Smooth muscle cell of the brain vasculature (primary cell): ENCODE data around the gene WNT5B.

ENCODE experiments used
- DNase-seq: peaks from one replicate; pipeline ENCODE4 v3.0.0-alpha.2; 2012; ENCODE audit warnings: low read depth, low spot score

Gene WNT5B

DNA sequence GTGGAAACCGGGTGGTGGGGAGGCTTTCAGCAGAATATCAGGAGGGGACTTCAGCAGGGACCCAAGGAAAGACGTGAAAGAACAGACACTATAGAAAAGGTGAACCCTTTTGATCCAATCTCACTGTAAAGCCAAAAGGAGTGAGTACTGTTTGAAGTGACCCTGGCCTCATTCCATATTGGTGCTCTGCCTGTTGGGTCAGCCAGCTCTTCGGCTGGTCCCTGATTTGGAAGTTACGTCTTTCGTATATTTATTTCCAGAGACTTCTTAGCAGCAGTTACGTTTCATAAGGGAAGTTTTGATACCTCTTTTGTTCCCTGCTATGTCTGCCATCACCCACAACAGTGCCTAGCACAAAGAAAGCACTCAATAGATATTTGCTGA, 21.9 kb downstream of the WNT5B start:
- DNase-seq = no peak

DNA sequence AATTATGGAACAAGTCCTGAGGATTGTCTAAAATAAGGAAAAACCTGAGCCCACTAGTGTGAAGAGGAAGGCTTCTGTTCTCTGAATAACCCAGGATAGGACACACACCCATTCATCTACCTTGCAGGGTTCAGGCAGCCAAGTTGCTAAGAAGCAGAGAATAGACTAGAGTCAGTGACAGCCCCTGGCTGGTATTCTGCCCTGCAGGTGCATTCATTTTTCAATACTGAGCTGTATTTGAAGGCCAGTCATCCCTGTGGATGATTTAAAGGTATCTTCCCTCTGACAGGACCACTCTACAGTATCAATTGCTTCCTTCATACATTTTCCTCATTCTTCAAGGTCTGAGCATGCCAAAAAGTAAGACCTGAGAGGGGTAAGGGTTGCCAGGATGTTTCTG, 22.9 kb downstream of the WNT5B start:
- no peak for DNase-seq

DNA sequence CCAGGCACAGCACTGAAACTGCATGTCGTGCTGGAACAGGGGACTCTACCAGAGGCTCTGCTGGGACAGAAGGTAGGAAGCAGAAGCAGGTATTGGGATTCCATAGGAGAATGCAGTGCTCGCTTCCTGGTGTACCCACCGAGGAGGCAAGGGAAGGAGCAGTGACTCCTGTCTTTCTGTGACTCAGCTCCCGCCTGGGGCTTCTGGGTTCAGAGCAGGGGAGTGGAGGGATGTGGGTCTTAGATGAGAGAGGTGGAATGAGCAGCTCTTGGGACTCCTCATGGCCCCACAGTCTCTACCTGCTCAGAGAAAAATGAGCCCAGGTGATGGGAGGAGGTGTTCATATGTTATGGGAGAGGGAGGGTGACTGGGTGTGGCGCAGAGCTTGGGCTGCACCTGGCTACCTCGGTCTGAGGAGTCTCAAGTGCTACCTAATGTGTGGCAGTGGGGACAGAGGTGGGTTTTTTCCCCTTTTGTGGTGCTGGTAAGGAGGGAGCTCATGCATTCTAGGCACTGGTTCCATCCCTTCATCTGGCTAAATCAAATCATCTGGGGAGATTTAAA, 26.3 kb downstream of the WNT5B start:
- DNase-seq = no peak

DNA sequence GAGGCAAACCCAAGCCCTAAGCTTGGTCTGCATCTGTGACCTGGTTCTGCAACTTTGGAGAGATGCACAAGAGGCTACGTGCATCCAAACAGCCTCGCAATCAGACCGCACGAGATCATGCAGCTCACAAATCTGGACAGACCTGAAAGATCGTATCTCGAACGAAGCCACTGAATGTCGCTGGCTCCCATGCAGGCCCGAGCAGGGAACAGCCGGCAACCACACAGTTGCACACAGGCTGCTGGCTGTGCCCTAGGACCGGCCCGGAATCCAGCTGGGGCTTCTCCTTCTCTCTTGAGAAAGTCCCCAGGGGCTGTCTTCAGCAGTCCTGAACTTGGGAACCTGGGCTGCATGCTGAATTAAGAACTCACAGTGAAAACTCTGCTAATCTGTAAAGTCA, 27.9 kb downstream of the WNT5B start:
- DNase-seq = no peak

DNA sequence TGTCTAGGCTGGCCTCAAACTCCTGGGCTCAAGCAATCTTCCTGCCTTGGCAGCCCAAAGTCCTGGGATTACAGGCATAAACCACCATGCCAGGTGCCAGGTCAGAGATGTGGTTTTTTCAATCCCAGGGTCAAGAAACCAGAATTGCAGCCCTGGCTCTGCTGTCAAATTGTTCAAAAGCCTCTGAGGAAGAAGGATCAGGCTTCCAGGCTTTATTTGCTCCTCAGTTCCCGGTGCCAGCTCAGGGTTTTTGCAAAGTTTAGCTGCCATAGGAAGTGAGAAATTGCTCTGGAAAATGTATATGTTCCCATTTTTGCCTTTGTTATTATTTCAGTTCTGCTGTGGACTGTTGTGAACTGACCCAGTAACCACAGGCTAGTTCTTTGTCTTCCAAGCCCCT, 28.7 kb downstream of the WNT5B start:
- no peak for DNase-seq

DNA sequence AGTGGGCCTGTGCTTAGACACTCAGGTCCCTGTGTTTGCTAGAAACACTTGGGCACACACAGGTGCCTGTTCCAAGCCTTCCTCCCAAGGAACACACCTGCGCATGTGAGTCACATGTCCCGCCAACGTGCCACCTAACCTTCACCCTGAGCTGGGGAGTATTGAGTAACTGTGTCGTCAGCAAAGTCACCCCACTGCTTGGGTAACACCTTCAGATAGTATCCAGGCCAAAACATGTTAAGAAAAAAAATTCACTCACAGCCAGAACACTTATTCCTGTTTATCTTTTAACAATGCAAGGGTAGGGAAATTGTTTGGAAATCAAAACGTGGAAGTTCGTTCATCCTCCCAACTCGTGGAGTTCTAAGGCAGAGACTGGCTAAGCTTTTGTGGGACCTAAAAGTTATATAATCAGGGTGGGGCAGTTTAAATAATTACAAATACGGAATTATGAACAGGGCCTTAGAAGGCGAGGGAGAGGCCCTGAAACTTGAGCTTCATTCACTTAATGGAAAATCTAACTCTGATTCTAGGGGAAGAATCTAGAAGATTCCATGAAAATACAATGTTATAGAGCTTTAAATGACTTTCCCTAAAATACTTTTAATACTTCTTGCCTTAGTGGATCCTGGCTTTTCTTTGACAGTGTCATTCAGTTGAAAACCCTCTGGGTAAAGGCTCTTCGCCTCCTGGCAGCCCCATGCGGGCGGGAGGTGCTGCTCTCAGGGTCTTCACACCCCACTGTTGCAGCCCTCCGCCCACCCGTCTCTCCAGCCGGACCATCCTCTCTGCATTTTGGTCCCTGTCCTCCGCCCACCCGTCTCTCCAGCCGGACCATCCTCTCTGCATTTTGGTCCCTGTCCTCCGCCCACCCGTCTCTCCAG, 31.5 kb downstream of the WNT5B start:
- no peak for DNase-seq

DNA sequence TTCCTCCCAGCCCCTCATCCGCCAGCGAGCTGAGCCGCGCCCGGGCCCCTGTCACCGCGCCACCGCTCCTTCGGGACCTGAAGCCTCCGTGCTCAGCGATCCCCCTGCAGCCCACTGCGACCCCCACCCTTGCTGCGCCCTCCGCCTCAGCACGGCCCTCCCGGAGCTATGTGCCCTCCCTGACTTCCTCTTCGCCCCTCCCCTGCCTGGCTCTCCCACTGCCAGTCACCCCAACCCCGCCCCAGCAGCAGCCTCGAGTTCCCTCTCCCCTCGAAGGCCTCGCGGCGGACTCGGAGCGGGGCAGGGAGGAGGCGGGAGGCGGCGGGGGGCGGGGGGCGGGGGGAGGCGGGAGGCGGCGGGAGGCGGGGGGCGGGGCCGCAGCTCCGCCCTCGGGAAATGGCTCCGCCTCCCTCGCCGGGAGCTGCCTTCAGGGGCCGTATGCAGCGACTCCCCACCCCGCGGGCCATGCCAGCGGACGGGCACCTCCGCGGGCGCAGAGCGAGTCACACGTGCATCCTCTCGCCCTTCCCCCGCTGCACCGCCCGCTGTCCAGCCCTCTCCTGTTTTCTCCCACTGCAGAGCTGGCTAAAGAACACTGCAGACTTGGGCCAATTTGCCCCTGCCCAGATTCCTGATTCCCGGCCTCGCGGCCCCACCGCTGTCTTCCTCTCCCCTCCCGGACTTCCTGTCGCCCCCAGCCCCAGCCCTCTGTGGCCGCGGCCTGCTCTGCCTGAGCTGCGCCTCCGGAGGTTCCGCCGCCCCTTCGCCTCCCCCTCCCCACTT, 32.7 kb downstream of the WNT5B start:
- DNase-seq = peak; percentile 52

DNA sequence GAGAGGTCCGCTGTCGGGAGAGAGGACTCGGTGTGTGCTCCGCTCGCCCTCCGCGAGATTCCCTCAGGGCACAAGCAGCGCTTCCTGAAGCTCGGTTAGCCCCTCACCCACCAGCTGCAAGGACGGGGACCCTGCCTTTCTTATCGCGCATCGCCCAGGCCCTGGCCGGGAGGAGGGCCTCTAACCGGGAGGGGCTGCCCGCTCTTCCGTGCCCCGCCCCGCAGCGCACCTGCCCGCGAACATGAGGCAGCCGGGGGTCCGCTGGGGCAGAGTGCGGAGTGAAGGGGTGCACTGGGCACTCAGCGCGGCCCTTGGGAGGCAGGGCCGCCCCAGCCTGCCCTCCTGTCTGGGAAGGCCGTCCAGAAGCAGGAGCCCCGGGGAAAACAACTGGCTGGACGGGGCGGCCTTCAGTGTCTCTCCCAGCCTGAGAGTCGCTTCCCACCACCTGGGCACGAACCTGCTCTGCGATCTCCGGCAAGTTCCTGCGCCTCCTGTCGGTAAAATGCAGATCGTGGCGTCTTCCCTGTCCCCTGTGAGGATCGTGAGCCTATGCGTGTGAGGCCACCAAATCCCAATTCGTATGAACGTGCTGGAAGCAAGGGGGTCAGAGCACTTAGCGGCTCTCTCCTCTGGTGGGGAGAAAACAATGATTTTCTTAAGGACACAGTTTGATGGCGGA, 33.9 kb downstream of the WNT5B start:
- no peak for DNase-seq

DNA sequence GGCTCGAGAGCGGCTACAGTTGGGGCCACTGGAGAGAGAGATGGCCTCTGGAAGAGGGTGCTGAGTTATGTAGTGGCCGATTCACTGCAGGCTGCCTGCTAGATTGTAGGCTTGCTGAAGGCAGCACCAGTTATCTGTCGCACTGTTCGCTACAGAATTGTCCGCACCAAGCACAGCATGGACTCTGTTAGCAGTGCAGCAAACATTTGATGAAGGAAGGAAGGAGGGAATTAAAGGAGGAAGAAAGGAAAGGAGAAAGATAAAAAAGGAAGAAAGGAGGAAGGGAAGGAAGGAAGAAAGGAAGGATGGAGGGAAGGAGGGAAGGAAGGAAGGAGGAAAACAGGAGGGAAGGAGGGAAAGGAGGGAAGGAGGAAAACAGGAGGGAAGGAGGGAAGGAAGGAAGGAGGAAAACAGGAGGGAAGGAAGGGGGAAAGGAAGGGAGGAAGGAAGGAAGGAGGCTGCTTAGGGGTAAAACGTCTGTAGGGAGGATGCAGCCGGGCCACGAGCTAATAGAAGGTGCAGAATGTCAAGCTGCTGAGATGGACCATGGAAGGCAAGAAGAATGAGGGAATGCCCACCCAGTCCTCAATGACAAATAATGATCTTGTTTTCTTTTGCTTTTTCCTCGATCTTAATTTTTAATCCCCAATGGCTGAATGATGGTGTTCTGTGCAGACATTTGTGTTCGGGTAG, 34.6 kb downstream of the WNT5B start:
- no peak for DNase-seq

GRCh38 chr12:1665366-1665765, 36.3 kb downstream of the WNT5B start:
- no peak for DNase-seq

DNA sequence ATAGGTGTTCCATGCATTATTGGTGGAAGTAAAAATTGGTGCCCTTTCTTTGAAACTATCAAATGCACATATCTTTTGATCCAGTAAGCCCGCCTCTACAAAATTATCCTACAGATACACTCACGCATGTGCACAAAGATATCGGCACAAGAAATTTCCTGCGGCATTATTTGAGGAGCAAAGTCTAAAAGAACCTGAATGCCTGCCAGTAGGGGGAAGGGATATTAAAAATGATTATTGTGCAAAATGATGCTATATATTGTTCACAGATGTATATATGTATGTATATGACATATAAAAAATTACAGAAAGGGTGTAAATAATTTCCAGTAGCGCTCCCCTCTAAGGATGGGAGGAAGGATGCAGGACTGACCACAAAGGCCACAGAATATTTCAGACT, 37.2 kb downstream of the WNT5B start:
- DNase-seq = no peak

DNA sequence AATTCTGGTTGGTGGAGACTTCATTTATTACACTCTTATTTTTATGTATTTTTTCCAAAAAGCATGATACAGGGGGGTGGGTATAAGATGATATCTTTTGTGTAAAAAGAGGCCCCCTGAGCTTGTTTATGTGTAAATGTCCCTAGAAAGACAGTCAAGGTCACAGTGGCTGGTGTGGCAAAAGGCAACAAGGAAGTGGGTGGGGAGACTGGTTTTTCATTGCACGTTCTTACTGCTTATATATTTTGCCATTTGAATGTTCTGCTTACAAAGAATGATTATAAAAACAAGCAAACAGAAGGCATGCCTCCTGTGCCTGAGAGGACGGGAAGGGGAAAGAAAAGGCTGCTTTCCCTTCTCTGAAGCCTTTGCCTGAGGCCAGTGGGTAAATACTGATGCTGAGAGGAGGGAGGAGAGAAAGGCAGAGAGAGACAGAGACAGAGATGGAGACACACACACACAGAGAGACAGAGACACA, 37.7 kb downstream of the WNT5B start:
- no peak for DNase-seq

DNA sequence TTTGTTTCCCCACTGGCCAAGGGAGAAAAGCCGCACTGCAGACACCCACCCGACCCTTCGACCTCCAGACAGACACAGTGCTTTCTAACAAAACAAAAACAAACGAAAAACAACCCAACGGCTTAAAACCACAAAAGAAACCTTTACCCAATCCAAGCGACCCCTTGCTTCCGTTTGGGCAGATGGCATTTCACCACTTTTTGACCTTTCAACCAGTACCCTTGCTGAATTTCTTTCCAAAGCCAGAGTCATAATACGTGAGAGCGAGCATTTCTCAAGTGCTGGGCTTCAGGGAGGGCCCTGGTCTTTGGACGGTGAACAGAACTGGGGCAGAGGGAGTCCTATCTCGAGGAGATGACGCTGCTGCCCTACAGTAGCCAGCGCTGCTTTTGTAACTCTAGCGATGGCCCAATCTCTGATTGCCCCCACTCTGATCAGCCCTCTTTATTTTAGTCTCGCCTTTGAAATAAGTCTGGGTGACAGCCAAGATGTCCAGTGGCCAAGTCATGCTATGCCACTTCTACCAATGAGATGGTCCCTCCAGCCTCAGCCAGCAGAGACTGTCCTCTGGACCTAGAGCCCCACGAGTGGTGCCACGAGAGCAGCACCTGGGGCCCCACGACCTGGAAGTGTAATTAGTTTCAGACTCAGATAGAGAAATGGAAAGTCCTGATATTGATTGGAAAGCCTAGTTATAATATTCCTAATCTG, 40.0 kb downstream of the WNT5B start:
- DNase-seq = peak; percentile 57

- DNase-seq = no peak
These were observed 41.6 kb downstream of the WNT5B start for GRCh38 chr12:1670358-1671268.

- DNase-seq = no peak
These were observed 47.0 kb downstream of the WNT5B start for GRCh38 chr12:1676043-1676442.

- DNase-seq = no peak
These were observed 51.9 kb downstream of the WNT5B start for GRCh38 chr12:1680804-1681492.

GRCh38 chr12:1681493-1681807, 52.4 kb downstream of the WNT5B start:
- DNase-seq = no peak

GRCh38 chr12:1688086-1688710, 59.2 kb downstream of the WNT5B start:
- no peak for DNase-seq
